Cardiac muscle cell (in vitro differentiated cells and primary cell): Measurements from ENCODE around the gene SLC18A3. TPM values are rescaled to one million over a fixed set of nuclear protein-coding genes. Genes with fewer than 3 reads are reported as not detected.

Source experiments
- DNase-seq, 2 donors: peaks; one replicate each; pipeline versions ENCODE4 v3.0.0 to v3.0.0-alpha.2; 2010 to 2017; ENCODE audit warnings: low read depth in 1 of 2, low spot score in 1 of 2
- H3K27ac ChIP-seq: fragments of 200-600 bp; sonication (generic); 2 replicates; pipeline ENCODE4 v1.5.1; 2016
- H3K27me3 ChIP-seq: fragments of 200-600 bp; sonication (generic); 2 replicates; pipeline ENCODE4 v1.6.0; 2016; ENCODE audit warnings: control low read depth
- H3K36me3 ChIP-seq: fragments of 200-600 bp; sonication (generic); 2 replicates; pipeline ENCODE4 v1.5.1; 2016; ENCODE audit warnings: control low read depth
- H3K4me1 ChIP-seq: fragments of 200-600 bp; sonication (generic); 2 replicates; pipeline ENCODE4 v1.8.1; 2017; ENCODE audit warnings: low read depth, mild to moderate bottlenecking, mixed run types
- H3K4me3 ChIP-seq: fragments of 200-600 bp; sonication (generic); 2 replicates; pipeline ENCODE4 v1.5.1; 2016; ENCODE audit warnings: mild to moderate bottlenecking
- H3K9me3 ChIP-seq: fragments of 200-600 bp; sonication (generic); 2 replicates; pipeline ENCODE4 v1.5.1; 2017; ENCODE audit warnings: low read depth, mild to moderate bottlenecking, control low read depth
- CTCF ChIP-seq: IDR thresholded peaks from 2 replicates; pipeline ENCODE4 v1.5.1; 2012; ENCODE audit warnings: low read depth, mild to moderate bottlenecking, low read length
- polyA plus RNA-seq: library from polyadenylated mRNA; unstranded; fragments of >200 nt; fragmentation: Nextera tagmentation; extraction: Ambion mirVana; gene quantifications from 2 replicates; pipeline ENCODE4 v1.2.1, GENCODE V29; 2016
- total RNA-seq: library from RNA; depleted of rRNA; stranded (reverse); fragments of >200 nt; gene quantifications from 2 replicates; pipeline ENCODE4 v1.2.3, GENCODE V29; 2016

Gene SLC18A3
- total and polyA plus RNA-seq, 2 experiments from 2014 or later, result not detected

- H3K9me3 ChIP-seq, result no peaks in the 10 kb centered on the region
- no peaks in the 10 kb centered on the region for H3K27me3 ChIP-seq
- H3K4me3 ChIP-seq, result no peak overlapping the region
- H3K4me1 ChIP-seq, result no peaks in the 10 kb centered on the region
- no peak for DNase-seq
- H3K27ac ChIP-seq, result no peak overlapping the region
- no peak for TF ChIP-seq CTCF
- no peaks in the 10 kb centered on the region for H3K36me3 ChIP-seq
Measured at GRCh38 chr10:49644035-49644646, 34.0 kb downstream of the SLC18A3 start.

- DNase-seq, result no peak
- Histone ChIP-seq H3K27me3 (no peaks in the 10 kb centered on the region), H3K4me3 (no peak overlapping the region), H3K9me3 (no peaks in the 10 kb centered on the region), H3K36me3 (no peaks in the 10 kb centered on the region), H3K27ac (no peak overlapping the region), H3K4me1 (no peaks in the 10 kb centered on the region)
- no peak for TF ChIP-seq CTCF
Measured at GRCh38 chr10:49645417-49645816, 35.3 kb downstream of the SLC18A3 start.

- no peak overlapping the region for H3K4me3 ChIP-seq
- H3K36me3 ChIP-seq, result no peaks in the 10 kb centered on the region
- TF ChIP-seq CTCF, result no peak
- no peak for DNase-seq
- H3K27ac ChIP-seq, result no peak overlapping the region
- no peaks in the 10 kb centered on the region for H3K27me3 ChIP-seq
- no peaks in the 10 kb centered on the region for H3K9me3 ChIP-seq
- H3K4me1 ChIP-seq, result no peaks in the 10 kb centered on the region
Measured at GRCh38 chr10:49645871-49646870, 36.1 kb downstream of the SLC18A3 start.

GRCh38 chr10:49647554-49647953 lies 37.4 kb downstream of the SLC18A3 start:
- Histone ChIP-seq H3K27ac (no peak overlapping the region), H3K9me3 (no peaks in the 10 kb centered on the region), H3K36me3 (no peaks in the 10 kb centered on the region), H3K4me3 (no peak overlapping the region), H3K4me1 (no peaks in the 10 kb centered on the region), H3K27me3 (no peaks in the 10 kb centered on the region)
- no peak for DNase-seq
- no peak for TF ChIP-seq CTCF

GRCh38 chr10:49647985-49648795 lies 38.1 kb downstream of the SLC18A3 start:
- Histone ChIP-seq H3K9me3 (no peaks in the 10 kb centered on the region), H3K4me1 (no peaks in the 10 kb centered on the region), H3K27me3 (no peaks in the 10 kb centered on the region), H3K36me3 (no peaks in the 10 kb centered on the region), H3K27ac (no peak overlapping the region), H3K4me3 (no peak overlapping the region)
- TF ChIP-seq CTCF, result no peak
- no peak for DNase-seq
